Smooth muscle cell (in vitro differentiated cells): ENCODE results near the gene JAZF1. TPM values are rescaled to one million over a fixed set of nuclear protein-coding genes. Genes with fewer than 3 reads are reported as not detected.

Experiments used
- DNase-seq: peaks from one replicate; lab custom pipeline; 2025; ENCODE audit not compliant: unreplicated experiment; lab: John Stamatoyannopoulos, UW
- H2AFZ ChIP-seq: fragments of 200-600 bp; sonication (generic); 2 replicates; pipeline ENCODE4 v1.6.0; 2016; ENCODE audit warnings: antibody characterized with exemption, low read depth, mild to moderate bottlenecking
- H3F3A ChIP-seq: fragments of 200-600 bp; sonication (generic); 2 replicates; pipeline ENCODE4 v1.6.0; 2017; ENCODE audit warnings: antibody characterized with exemption, low read depth
- H3K27ac ChIP-seq: fragments of 200-600 bp; sonication (generic); 2 replicates; pipeline ENCODE4 v1.5.1; 2016; ENCODE audit warnings: low read depth, mild to moderate bottlenecking
- H3K27me3 ChIP-seq: fragments of 200-600 bp; sonication (generic); 2 replicates; pipeline ENCODE4 v1.6.1; 2016; ENCODE audit warnings: low read depth, mild to moderate bottlenecking
- H3K36me3 ChIP-seq: fragments of 200-600 bp; sonication (generic); 2 replicates; pipeline ENCODE4 v1.5.1; 2016; ENCODE audit warnings: low read depth
- H3K4me1 ChIP-seq: fragments of 200-600 bp; sonication (generic); 2 replicates; pipeline ENCODE4 v1.5.1; 2016; ENCODE audit warnings: low read depth
- H3K4me2 ChIP-seq: fragments of 200-600 bp; sonication (generic); 2 replicates; pipeline ENCODE4 v1.6.0; 2016; ENCODE audit warnings: mild to moderate bottlenecking
- H3K4me3 ChIP-seq: fragments of 200-600 bp; sonication (generic); 2 replicates; pipeline ENCODE4 v1.5.1; 2016; ENCODE audit warnings: mild to moderate bottlenecking
- H3K79me2 ChIP-seq: fragments of 200-600 bp; sonication (generic); 2 replicates; pipeline ENCODE4 v1.6.0; 2016; ENCODE audit warnings: low read depth, mild to moderate bottlenecking
- H3K9ac ChIP-seq: fragments of 200-600 bp; sonication (generic); 2 replicates; pipeline ENCODE4 v1.6.0; 2016; ENCODE audit warnings: low read depth
- H3K9me3 ChIP-seq: fragments of 200-600 bp; sonication (generic); replicated peaks from 2 replicates; pipeline ENCODE4 v1.5.1; 2016; ENCODE audit warnings: low read depth
- H4K20me1 ChIP-seq: fragments of 200-600 bp; sonication (generic); 2 replicates; pipeline ENCODE4 v1.6.0; 2016; ENCODE audit warnings: low read depth
- CTCF ChIP-seq: fragments of 200-600 bp; sonication (generic); IDR thresholded peaks from 2 replicates; pipeline ENCODE4 v1.5.1; 2017; ENCODE audit warnings: borderline replicate concordance, mild to moderate bottlenecking, antibody characterized with exemption; ENCODE audit not compliant: insufficient read depth, poor library complexity, severe bottlenecking
- WGBS: methylation state at CpG from one replicate; pipeline ENCODE4 v1.1.7; 2016; ENCODE audit warnings: low lambda C conversion rate; 5-methylcytosine and 5-hydroxymethylcytosine counted together
- polyA plus RNA-seq: library from polyadenylated mRNA; unstranded; fragments of >200 nt; fragmentation: Nextera tagmentation; extraction: Ambion mirVana; gene quantifications from 2 replicates; pipeline ENCODE4 v1.2.1, GENCODE V29; 2016
- total RNA-seq: library from RNA; depleted of rRNA; stranded (reverse); fragments of >200 nt; gene quantifications from 2 replicates; pipeline ENCODE4 v1.2.3, GENCODE V29; 2014

Gene JAZF1
- total and polyA plus RNA-seq, 2 experiments from 2014 or later, result 17.4 to 18.0 TPM

GRCh38 chr7:28178599-28178998, 2.0 kb downstream of the JAZF1 start:
- Histone ChIP-seq H3K4me1 (peaks cover 12% of the 10 kb centered on the region), H2AFZ (peak overlapping the region; percentile 72), H3K9ac (no peak overlapping the region), H3K27ac (no peak overlapping the region), H3K4me2 (peak overlapping the region; percentile 96), H3K27me3 (no peaks in the 10 kb centered on the region), H3K9me3 (no peaks in the 10 kb centered on the region), H3K36me3 (no peaks in the 10 kb centered on the region), H3K79me2 (peaks cover 28% of the 10 kb centered on the region), H3K4me3 (peak overlapping the region; percentile 72), H3F3A (peaks cover 16% of the 10 kb centered on the region), H4K20me1 (peaks cover 4% of the 10 kb centered on the region)
- WGBS, result 68% methylated on average over 5 of the region's 5 CpGs
- TF ChIP-seq CTCF, result no peak
- DNase-seq, result no peak

GRCh38 chr7:28177836-28178235, 2.8 kb downstream of the JAZF1 start:
- no peak overlapping the region for H3K27ac ChIP-seq
- peaks cover 36% of the 10 kb centered on the region for H3K79me2 ChIP-seq

GRCh38 chr7:28176645-28177044, 4.0 kb downstream of the JAZF1 start:
- peaks cover 12% of the 10 kb centered on the region for H3K4me1 ChIP-seq
- DNase-seq, result no peak
- H2AFZ ChIP-seq, result no peak overlapping the region
- peak overlapping the region; percentile 26 for H3K27ac ChIP-seq
- peaks cover 16% of the 10 kb centered on the region for H3F3A ChIP-seq
- peak overlapping the region; percentile 18 for H3K4me2 ChIP-seq
- no peak overlapping the region for H3K9ac ChIP-seq
- 80% methylated on average over 2 of the region's 2 CpGs for WGBS
- H3K4me3 ChIP-seq, result no peak overlapping the region
- H3K79me2 ChIP-seq, result peaks cover 48% of the 10 kb centered on the region
- no peaks in the 10 kb centered on the region for H3K36me3 ChIP-seq
- no peak for TF ChIP-seq CTCF
- no peaks in the 10 kb centered on the region for H3K9me3 ChIP-seq
- H3K27me3 ChIP-seq, result no peaks in the 10 kb centered on the region
- peaks cover 4% of the 10 kb centered on the region for H4K20me1 ChIP-seq

More at GRCh38 chr7:28177836-28178235, 2.8 kb downstream of the JAZF1 start:
- Histone ChIP-seq H3K4me1 (peaks cover 12% of the 10 kb centered on the region), H3K9me3 (no peaks in the 10 kb centered on the region), H3K36me3 (no peaks in the 10 kb centered on the region), H3F3A (peaks cover 16% of the 10 kb centered on the region), H3K27me3 (no peaks in the 10 kb centered on the region), H4K20me1 (peaks cover 4% of the 10 kb centered on the region), H3K4me2 (peak overlapping the region; percentile 96), H3K9ac (no peak overlapping the region), H3K4me3 (no peak overlapping the region), H2AFZ (no peak overlapping the region)
- no peak for DNase-seq
- no peak for TF ChIP-seq CTCF
- WGBS, result 100% methylated on average over 1 of the region's 1 CpG

- Histone ChIP-seq H3K4me1 (peaks cover 12% of the 10 kb centered on the region), H4K20me1 (peaks cover 4% of the 10 kb centered on the region), H3K79me2 (peaks cover 52% of the 10 kb centered on the region), H3K9ac (no peak overlapping the region), H3F3A (peaks cover 16% of the 10 kb centered on the region), H3K27ac (peak overlapping the region; percentile 26), H2AFZ (no peak overlapping the region), H3K27me3 (no peaks in the 10 kb centered on the region), H3K4me2 (peak overlapping the region; percentile 18), H3K4me3 (no peak overlapping the region), H3K9me3 (no peaks in the 10 kb centered on the region), H3K36me3 (no peaks in the 10 kb centered on the region)
- 58% methylated on average over 4 of the region's 4 CpGs for WGBS
- no peak for DNase-seq
- no peak for TF ChIP-seq CTCF
Measured at GRCh38 chr7:28176174-28176573, 4.4 kb downstream of the JAZF1 start.
